ENCODE measurements around the gene PLD3. TPM values are rescaled to one million over a fixed set of nuclear protein-coding genes. Genes with fewer than 3 reads are reported as not detected.

The PLD3 gene
- total and polyA plus RNA-seq, 2 donors (not counting 3 experiments of a cell fraction or from before 2014, with no cell fraction given): 166 to 479 TPM

GRCh38 chr19:40302224-40303011 lies 46.1 kb upstream of the PLD3 start:
- Histone ChIP-seq H3K9ac (replicated peaks; ENCODE audit: extremely low read depth, insufficient read depth, low read length) (no peak overlapping the region), H3K27me3 (ENCODE audit: control insufficient read depth in 2 of 2, insufficient read depth in 2 of 2, low read length in 2 of 2) (no peaks in the 10 kb centered on the region), H3K27ac (ENCODE audit: insufficient read depth, low read depth, low read length) (no peak overlapping the region), H3K36me3 (ENCODE audit: control insufficient read depth in 2 of 2, extremely low read depth in 1 of 2, insufficient read depth in 2 of 2, low read length in 2 of 2) (no peaks in the 10 kb centered on the region), H4K20me1 (replicated peaks; ENCODE audit: control insufficient read depth, extremely low read depth, insufficient read depth, low read length) (no peaks in the 10 kb centered on the region), H3K9me3 (replicated peaks; ENCODE audit: control insufficient read depth, insufficient read depth, low read length) (no peaks in the 10 kb centered on the region), H3K9me1 (replicated peaks; ENCODE audit: control insufficient read depth, extremely low read depth, insufficient read depth, low read length) (no peaks in the 10 kb centered on the region), H3K79me2 (ENCODE audit: control insufficient read depth, insufficient read depth, low read length) (no peaks in the 10 kb centered on the region), H2AFZ (ENCODE audit: low read depth, low read length) (no peak overlapping the region), H3K4me1 (ENCODE audit: control insufficient read depth, extremely low read depth, insufficient read depth, low read length) (no peaks in the 10 kb centered on the region), H3K4me3 (replicated peaks in 1 of 3; ENCODE audit: insufficient read depth in 1 of 3, low read depth in 1 of 3, low read length in 3 of 3) (no peak overlapping the region), H3K4me2 (ENCODE audit: insufficient read depth, low read length) (no peak overlapping the region)
- CTCF ChIA-PET: no interaction called here
- BruUV-seq (replicated peaks): no TSS peak
- dilution Hi-C loops (cut with MboI; ENCODE audit: extremely low pct_ligation_motif_present, low sequenced_read_pairs) (no loop called here), intact Hi-C loops (cut with micrococcal nuclease) (no loop called here)
- POLR2A ChIA-PET: no interaction called here
- FAIRE-seq (no peak), DNase-seq (ENCODE audit: low read depth, low spot score) (no peak)
- TF ChIP-seq EZH2 (IDR thresholded peaks at IDR 0.05; ENCODE audit: borderline replicate concordance, low read depth, low read length, severe bottlenecking) (no peak), CTCF (IDR thresholded peaks at IDR 0.05; ENCODE audit: extremely low read depth in 1 of 2, insufficient read depth in 1 of 2, low read depth in 1 of 2, low read length in 2 of 2) (no peak), MYC (IDR thresholded peaks at IDR 0.05; ENCODE audit: low read depth, low read length) (no peak), POLR2AphosphoS5 (IDR thresholded peaks at IDR 0.05; ENCODE audit: insufficient read depth, low read depth, low read length) (no peak), GATA2 (IDR thresholded peaks at IDR 0.05; ENCODE audit: insufficient read depth, insufficient read length, low read depth, low read length) (no peak), POLR2A (IDR thresholded peaks at IDR 0.05; ENCODE audit: low read depth, low read length) (no peak), JUN (IDR thresholded peaks at IDR 0.05; ENCODE audit: borderline replicate concordance, insufficient read depth, insufficient read length, low read depth) (no peak)

All from endothelial cell of umbilical vein (primary cell).